Measurements from ENCODE around the gene CEL.
"Not testable (repeated sequence)": the region's sequence is repeated elsewhere in the genome, so short reads cannot be mapped to it uniquely, and the experiment has no call there.

Gene CEL

DNA sequence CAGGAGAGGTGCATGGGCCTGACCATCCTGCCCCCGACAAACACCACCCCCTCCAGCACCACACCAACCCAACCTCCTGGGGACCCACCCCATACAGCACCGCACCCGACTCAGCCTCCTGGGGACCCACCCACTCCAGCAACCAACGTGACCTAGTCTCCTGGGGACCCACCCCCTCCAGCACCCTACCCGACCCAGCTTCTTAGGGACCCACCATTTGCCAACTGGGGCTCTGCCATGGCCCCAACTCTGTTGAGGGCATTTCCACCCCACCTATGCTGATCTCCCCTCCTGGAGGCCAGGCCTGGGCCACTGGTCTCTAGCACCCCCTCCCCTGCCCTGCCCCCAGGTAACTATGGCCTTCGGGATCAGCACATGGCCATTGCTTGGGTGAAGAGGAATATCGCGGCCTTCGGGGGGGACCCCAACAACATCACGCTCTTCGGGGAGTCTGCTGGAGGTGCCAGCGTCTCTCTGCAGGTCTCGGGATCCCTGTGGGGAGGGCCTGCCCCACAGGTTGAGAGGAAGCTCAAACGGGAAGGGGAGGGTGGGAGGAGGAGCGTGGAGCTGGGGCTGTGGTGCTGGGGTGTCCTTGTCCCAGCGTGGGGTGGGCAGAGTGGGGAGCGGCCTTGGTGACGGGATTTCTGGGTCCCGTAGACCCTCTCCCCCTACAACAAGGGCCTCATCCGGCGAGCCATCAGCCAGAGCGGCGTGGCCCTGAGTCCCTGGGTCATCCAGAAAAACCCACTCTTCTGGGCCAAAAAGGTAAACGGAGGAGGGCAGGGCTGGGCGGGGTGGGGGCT, 4.6 kb downstream of the CEL start:
- DNase-seq, result no peak

DNA sequence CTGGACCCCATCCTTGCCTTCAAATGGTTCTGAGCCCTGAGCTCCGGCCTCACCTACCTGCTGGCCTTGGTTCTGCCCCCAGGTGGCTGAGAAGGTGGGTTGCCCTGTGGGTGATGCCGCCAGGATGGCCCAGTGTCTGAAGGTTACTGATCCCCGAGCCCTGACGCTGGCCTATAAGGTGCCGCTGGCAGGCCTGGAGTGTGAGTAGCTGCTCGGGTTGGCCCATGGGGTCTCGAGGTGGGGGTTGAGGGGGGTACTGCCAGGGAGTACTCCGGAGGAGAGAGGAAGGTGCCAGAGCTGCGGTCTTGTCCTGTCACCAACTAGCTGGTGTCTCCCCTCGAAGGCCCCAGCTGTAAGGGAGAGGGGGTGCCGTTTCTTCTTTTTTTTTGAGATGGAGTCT, 5.2 kb downstream of the CEL start:
- DNase-seq, result no peak

- no peak for DNase-seq
These were observed 6.0 kb downstream of the CEL start for GRCh38 chr9:133067813-133068212.

GRCh38 chr9:133068431-133068830, 6.7 kb downstream of the CEL start:
- not testable (repeated sequence) for DNase-seq

GRCh38 chr9:133070500-133070961, 8.8 kb downstream of the CEL start:
- DNase-seq, result not testable (repeated sequence)

GRCh38 chr9:133070985-133071384, 9.2 kb downstream of the CEL start:
- not testable (repeated sequence) for DNase-seq

DNA sequence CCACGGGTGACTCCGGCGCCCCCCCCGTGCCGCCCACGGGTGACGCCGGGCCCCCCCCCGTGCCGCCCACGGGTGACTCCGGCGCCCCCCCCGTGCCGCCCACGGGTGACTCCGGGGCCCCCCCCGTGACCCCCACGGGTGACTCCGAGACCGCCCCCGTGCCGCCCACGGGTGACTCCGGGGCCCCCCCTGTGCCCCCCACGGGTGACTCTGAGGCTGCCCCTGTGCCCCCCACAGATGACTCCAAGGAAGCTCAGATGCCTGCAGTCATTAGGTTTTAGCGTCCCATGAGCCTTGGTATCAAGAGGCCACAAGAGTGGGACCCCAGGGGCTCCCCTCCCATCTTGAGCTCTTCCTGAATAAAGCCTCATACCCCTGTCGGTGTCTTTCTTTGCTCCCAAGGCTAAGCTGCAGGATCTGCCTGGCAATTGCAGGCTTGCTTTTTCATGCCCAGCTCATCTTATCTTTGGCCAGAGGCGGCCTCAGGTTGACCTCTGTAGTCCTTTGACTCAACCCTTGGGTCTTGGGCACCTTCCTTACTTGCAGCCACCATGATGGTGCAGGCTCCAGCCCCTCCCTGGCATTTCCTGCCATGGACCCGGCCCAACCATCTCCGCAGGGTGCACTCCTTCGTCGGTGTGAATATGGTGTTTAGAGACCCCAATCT, 9.8 kb downstream of the CEL start:
- no peak for DNase-seq

- DNase-seq, result not testable (repeated sequence)
These were observed 10.4 kb downstream of the CEL start for GRCh38 chr9:133072210-133072609.

- no peak for DNase-seq
These were observed 11.6 kb downstream of the CEL start for GRCh38 chr9:133073086-133074014.

- no peak for DNase-seq
These were observed 12.4 kb downstream of the CEL start for GRCh38 chr9:133074111-133074651.

GRCh38 chr9:133075925-133076630, 14.3 kb downstream of the CEL start:
- DNase-seq, result no peak

DNA sequence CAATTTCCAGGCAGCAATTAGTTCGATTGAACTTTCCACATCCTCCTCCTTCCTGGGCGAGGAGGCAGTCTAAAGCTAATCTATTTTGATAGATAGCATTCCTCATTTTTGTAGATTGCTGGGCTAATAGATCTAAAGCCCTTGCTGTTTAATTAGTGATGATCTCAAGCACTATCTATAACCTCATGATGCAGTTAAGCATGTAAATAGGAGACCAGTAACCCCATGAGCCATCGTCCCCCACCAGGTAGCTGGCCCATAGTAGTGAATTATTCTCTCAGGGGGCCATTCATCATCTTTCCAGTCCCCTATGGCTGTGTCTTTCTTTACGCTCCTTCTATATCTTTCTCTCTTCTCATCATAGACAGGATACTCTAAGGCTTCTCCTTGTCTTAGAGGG, 14.9 kb downstream of the CEL start:
- DNase-seq, result no peak

- no peak for DNase-seq
These were observed 16.7 kb downstream of the CEL start for GRCh38 chr9:133078486-133078885.

GRCh38 chr9:133080161-133080560, 18.4 kb downstream of the CEL start:
- DNase-seq, result no peak

DNA sequence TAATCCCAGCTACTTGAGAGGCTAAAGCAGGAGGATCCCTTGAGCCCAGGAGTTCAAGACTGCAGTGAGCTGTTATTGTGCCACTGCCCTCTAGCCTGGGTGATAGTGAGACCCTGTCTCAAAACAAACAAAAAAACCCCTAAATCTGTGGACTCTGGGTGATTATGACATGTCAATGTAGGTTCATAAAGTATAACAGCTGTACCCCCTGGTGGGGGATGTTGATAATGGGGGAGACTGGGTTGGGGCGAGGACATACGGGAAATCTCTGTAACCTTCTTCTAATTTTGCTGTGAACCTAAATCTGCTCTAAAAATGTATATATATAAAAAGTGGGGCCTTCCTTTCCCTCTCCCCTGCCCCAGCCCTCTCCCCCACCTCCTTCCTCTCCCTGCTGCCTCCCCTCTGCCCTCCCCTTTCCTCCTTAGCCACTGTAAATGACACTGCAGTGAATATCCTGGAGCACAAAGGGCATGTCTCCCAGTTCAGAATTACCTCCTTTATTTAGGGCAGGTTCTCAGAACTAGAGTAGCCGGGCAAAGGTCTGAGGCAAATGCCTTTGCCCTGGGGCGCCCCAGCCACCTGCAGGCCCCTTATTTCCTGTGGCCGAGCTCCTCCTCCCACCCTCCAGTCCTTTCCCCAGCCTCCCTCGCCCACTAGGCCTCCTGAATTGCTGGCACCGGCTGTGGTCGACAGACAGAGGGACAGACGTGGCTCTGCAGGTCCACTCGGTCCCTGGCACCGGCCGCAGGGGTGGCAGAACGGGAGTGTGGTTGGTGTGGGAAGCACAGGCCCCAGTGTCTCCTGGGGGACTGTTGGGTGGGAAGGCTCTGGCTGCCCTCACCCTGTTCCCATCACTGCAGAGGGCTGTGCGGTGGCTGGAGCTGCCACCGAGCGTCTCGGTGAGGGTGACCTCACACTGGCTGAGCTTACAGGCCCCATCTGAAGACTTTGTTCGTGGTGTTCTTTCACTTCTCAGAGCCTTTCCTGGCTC, 19.3 kb downstream of the CEL start:
- not testable (repeated sequence) for DNase-seq

- DNase-seq, result not testable (repeated sequence)
These were observed 20.3 kb downstream of the CEL start for GRCh38 chr9:133081957-133082644.

GRCh38 chr9:133083688-133084087, 21.9 kb downstream of the CEL start:
- not testable (repeated sequence) for DNase-seq

DNA sequence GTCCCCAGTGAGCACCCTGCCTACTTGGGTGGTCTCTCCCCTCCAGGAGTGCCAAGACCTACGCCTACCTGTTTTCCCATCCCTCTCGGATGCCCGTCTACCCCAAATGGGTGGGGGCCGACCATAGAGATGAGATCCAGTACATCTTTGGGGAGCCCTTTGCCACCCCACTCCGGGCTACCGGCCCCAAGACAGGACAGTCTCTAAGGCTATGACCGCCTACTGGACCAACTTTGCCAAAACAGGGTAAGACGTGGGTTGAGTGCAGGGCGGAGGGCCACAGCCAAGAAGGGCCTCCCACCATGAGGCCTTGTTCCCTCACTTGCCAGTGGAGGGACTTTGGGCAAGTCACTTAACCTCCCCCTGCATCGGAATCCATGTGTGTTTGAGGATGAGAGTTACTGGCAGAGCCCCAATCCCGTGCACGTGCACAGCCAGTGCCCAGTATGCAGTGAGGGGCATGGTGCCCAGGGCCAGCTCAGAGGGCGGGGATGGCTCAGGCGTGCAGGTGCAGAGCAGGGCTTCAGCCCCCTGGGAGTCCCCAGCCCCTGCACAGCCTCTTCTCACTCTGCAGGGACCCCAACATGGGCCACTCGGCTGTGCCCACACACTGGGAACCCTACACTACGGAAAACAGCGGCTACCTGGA, 24.6 kb downstream of the CEL start:
- DNase-seq, result not testable (repeated sequence)

DNA sequence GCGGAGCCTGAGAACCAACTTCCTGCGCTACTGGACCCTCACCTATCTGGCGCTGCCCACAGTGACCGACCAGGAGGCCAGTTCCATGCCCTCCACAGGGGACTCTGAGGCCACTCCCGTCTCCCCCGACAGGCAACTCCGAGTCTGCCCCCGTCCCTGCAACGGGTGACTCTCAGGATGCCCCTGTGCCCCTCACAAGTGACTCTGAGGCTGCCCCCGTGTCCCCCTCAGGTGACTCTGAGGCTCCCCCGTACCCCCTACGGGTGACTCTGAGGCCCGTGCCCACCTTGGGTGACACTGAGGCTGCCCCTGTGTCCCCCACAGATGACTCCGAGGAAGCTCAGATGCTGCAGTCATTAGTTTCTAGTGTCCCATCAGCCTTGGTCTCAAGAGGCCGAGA, 25.1 kb downstream of the CEL start:
- DNase-seq, result no peak
